ENCODE results near the gene SPATA21. TPM values are rescaled to one million over a fixed set of nuclear protein-coding genes. Genes with fewer than 3 reads are reported as not detected.
A peak's percentile ranks its signal among the peaks of the same experiment; 100 is the strongest.

Gene SPATA21
- total and polyA plus RNA-seq, 7 donors, result under 0.01 to 0.23 (median 0.17) TPM; not detected in 4

GRCh38 chr1:16386454-16387113 is 50.6 kb downstream of the SPATA21 start:
- Histone ChIP-seq H3K27ac (peak overlapping the region; percentile 73 to 86 (median 76)), H3K36me3 (no peaks in the 10 kb centered on the region), H3K9me3 (no peaks in the 10 kb centered on the region), H3K4me1 (peaks cover 0 to 67% (median 59%) of the 10 kb centered on the region in 4 donors), H3K4me3 (peak overlapping the region in 2 of 4 donors; percentile 39 to 44), H3K27me3 (no peaks in the 10 kb centered on the region)
- DNase-seq, result peak; percentile 71
- TF ChIP-seq EP300 (IDR thresholded peaks at IDR 0.05) (no peak), POLR2A (IDR thresholded peaks at IDR 0.05) (no peak), POLR2AphosphoS5 (IDR thresholded peaks at IDR 0.05) (peak in 1 of 4 donors; percentile 12)
- TF ChIP-seq, protein P1, sequence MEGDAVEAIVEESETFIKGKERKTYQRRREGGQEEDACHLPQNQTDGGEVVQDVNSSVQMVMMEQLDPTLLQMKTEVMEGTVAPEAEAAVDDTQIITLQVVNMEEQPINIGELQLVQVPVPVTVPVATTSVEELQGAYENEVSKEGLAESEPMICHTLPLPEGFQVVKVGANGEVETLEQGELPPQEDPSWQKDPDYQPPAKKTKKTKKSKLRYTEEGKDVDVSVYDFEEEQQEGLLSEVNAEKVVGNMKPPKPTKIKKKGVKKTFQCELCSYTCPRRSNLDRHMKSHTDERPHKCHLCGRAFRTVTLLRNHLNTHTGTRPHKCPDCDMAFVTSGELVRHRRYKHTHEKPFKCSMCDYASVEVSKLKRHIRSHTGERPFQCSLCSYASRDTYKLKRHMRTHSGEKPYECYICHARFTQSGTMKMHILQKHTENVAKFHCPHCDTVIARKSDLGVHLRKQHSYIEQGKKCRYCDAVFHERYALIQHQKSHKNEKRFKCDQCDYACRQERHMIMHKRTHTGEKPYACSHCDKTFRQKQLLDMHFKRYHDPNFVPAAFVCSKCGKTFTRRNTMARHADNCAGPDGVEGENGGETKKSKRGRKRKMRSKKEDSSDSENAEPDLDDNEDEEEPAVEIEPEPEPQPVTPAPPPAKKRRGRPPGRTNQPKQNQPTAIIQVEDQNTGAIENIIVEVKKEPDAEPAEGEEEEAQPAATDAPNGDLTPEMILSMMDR (IDR thresholded peaks at IDR 0.05), result no peak
- intact Hi-C loops (cut with DNase I), result loop anchor here (5.0 kb wide), 1 partner anchor 56 kb away; the partner anchor contains the start of gene NECAP2
- WGBS, 2 donors, result 62 to 66% methylated on average over 5 of the region's 5 CpGs

DNA sequence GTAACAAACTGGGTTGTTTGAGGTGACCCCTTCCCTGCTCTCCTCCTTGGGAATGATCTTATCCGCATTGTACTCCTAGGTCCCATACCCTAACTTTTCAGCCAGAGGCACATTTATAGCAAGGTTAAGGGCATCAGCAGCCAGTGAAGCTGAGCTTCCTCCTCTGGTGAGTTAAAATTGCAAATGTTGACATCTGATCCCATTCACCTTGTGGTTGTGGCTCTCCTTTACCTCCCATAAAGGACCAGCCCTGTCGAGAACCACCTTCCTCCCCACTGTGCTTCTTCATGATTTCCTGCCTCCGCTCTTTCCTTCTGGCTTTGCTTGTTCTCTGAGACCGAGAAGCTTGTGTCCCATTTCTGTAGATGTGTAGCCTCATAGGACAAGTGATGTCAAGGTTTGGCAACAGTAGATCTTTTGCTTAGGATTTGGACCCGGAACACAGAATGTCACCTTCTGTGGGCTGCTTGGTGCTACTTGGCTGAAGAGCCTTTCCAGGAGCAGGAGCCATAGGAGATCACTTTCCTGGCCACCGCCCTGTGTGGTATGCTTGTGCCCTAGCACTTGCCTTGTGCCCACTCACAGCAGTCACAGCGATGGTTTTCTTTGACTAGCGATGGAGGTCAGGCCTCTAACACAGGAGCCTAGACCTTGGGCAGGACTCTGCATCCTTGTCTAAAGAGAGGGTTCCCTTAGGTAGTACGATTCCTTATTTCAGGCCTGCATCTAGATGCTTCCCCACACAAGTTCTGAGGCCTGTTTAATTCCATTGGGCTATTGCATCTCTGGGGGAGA is 51.4 kb downstream of the SPATA21 start:
- 93 to 96% methylated on average over 9 of the region's 9 CpGs for WGBS, 2 donors
- Histone ChIP-seq H3K27me3 (no peaks in the 10 kb centered on the region), H3K27ac (peak overlapping the region; percentile 73 to 86 (median 76)), H3K9me3 (no peaks in the 10 kb centered on the region), H3K36me3 (no peaks in the 10 kb centered on the region), H3K4me1 (peaks cover 0 to 60% (median 53%) of the 10 kb centered on the region in 4 donors), H3K4me3 (no peak overlapping the region)
- no peak for TF ChIP-seq EP300 (IDR thresholded peaks at IDR 0.05)
- TF ChIP-seq, protein P1 (IDR thresholded peaks at IDR 0.05), result no peak
- TF ChIP-seq POLR2AphosphoS5 (IDR thresholded peaks at IDR 0.05), result no peak
- no peak for TF ChIP-seq POLR2A (IDR thresholded peaks at IDR 0.05)
- intact Hi-C loops (cut with DNase I), result loop anchor here (5.0 kb wide), 1 partner anchor 56 kb away; the partner anchor contains the start of gene NECAP2
- DNase-seq, result no peak

DNA sequence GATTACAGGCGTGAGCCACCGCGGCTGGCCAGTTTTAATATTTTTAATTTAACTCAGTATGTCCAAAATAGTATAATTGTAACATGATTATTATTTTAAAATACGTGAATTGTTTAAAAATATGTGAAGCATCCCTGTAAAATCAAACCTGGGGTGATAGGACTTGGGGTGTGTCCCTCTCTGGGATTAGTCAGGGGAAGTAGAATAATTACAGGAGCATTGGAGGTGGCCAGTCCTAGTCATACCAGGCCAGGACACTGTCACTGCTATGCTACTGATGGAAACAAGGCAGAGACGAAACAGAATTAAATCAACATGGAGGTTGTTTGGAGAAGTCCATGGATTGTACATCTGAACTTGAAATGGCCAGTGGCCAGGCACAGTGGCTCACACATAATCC is 53.3 kb downstream of the SPATA21 start:
- 91 to 96% methylated on average over 5 of the region's 5 CpGs for WGBS, 2 donors
- no peaks in the 10 kb centered on the region for H3K9me3 ChIP-seq
- H3K4me1 ChIP-seq, result peaks cover 0 to 56% (median 48%) of the 10 kb centered on the region in 4 donors
- TF ChIP-seq, protein P1 (IDR thresholded peaks at IDR 0.05), result no peak
- no peak for TF ChIP-seq EP300 (IDR thresholded peaks at IDR 0.05)
- no peak for TF ChIP-seq POLR2AphosphoS5 (IDR thresholded peaks at IDR 0.05)
- no peak for TF ChIP-seq POLR2A (IDR thresholded peaks at IDR 0.05)
- intact Hi-C loops (cut with DNase I), result no loop called here
- no peak overlapping the region for H3K4me3 ChIP-seq
- no peaks in the 10 kb centered on the region for H3K36me3 ChIP-seq
- H3K27me3 ChIP-seq, result no peaks in the 10 kb centered on the region
- H3K27ac ChIP-seq, result no peak overlapping the region
- DNase-seq, result no peak

DNA sequence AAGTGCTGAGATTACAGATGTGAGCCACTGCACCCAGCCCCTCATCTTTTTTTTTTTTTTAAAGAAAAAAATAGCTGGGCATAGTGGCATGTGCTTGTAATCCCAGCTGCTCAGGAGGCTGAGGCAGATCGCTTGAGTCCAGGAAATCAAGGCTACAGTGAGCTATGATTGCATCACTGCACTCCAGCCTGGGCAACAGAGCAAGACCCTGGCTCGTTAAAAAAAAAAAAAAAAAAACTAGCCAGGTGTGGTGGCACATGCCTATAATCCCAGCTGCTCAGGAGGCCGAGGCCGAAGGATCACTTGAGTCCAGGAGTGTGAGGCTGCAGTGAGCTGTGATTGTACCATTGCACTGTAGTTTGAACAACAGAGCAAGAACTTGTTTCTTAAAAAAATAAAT is 56.4 kb downstream of the SPATA21 start:
- Histone ChIP-seq H3K9me3 (no peaks in the 10 kb centered on the region), H3K27me3 (no peaks in the 10 kb centered on the region), H3K27ac (no peak overlapping the region), H3K36me3 (no peaks in the 10 kb centered on the region), H3K4me1 (peaks cover 0 to 61% (median 49%) of the 10 kb centered on the region in 4 donors), H3K4me3 (no peak overlapping the region)
- TF ChIP-seq EP300 (IDR thresholded peaks at IDR 0.05), result no peak
- TF ChIP-seq POLR2AphosphoS5 (IDR thresholded peaks at IDR 0.05), result no peak
- TF ChIP-seq, protein P1 (IDR thresholded peaks at IDR 0.05), result no peak
- TF ChIP-seq POLR2A (IDR thresholded peaks at IDR 0.05), result no peak
- 85% methylated on average over 4 of the region's 4 CpGs for WGBS, 2 donors
- intact Hi-C loops (cut with DNase I), result no loop called here
- no peak for DNase-seq
